ENCODE results near the gene CLIP2. TPM values are rescaled to one million over a fixed set of nuclear protein-coding genes. Genes with fewer than 3 reads are reported as not detected.

CLIP2 gene
- total RNA-seq, 1 experiment from 2014 or later, result 21.6 TPM

DNA sequence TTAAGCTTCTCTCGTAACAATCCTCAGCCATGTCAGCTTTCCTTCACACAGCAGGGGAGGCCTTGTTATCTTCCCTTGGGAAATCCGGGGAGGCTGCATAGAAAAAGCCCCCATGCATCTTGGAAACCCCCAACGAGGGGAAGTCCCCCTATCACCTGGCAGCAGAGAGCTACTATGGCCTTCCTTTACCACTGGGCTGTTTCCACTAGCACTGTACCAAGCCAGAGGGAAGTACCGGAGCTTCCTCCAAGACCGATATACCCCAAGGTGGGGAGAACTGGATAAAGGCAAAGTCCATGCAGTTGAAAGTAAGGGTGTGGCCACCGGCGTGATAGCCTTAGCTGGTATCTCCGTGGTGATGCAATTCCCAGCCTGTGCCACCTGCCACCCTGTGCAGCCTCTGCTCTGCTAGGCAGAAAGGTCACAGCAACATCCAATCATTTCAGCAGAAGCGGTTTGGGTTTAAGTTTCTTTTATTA is 4.4 kb upstream of the CLIP2 start:
- Histone ChIP-seq H2BK120ac (ENCODE audit: low read depth, low read length, poor library complexity, severe bottlenecking) (no peak overlapping the region), H2BK5ac (ENCODE audit: insufficient read length, low read length) (no peak overlapping the region), H3K79me2 (ENCODE audit: insufficient read depth, low read length) (no peaks in the 10 kb centered on the region; the same call in 1 of the 2 replicates), H4K5ac (ENCODE audit: insufficient read length, low read depth, low read length) (no peak overlapping the region), H2BK12ac (ENCODE audit: insufficient read length, low read depth, low read length) (no peak overlapping the region), H2AFZ (ENCODE audit: low read length) (no peak overlapping the region), H3K4me1 (ENCODE audit: insufficient read depth, low read length) (no peaks in the 10 kb centered on the region; the same call in 1 of the 2 replicates), H3K9ac (ENCODE audit: extremely low read depth, insufficient read length, low read length) (no peak overlapping the region), H3K79me1 (ENCODE audit: insufficient read depth, low read depth, low read length, poor library complexity, severe bottlenecking) (no peaks in the 10 kb centered on the region), H3K18ac (ENCODE audit: insufficient read length, low read depth, low read length) (no peak overlapping the region), H3K4ac (ENCODE audit: low read depth, low read length) (no peak overlapping the region), H2BK20ac (ENCODE audit: low read depth, low read length, poor library complexity, severe bottlenecking) (no peak overlapping the region), H4K91ac (ENCODE audit: insufficient read length, low read depth, low read length) (no peak overlapping the region), H3T11ph (ENCODE audit: low read length) (no peak overlapping the region), H3K56ac (ENCODE audit: insufficient read length, low read depth, low read length) (no peak overlapping the region), H3K27me3 (ENCODE audit: insufficient read depth, low read length) (no peaks in the 10 kb centered on the region), H2AK5ac (ENCODE audit: insufficient read length, low read length) (no peak overlapping the region), H4K8ac (replicated peaks; ENCODE audit: insufficient read length, low read depth, low read length) (no peak overlapping the region), H3K14ac (ENCODE audit: insufficient read depth, low read length) (no peak overlapping the region), H3K23me2 (ENCODE audit: insufficient read length, low read depth, low read length, poor library complexity, severe bottlenecking) (peaks cover 4% of the 10 kb centered on the region), H2BK15ac (ENCODE audit: low read depth, low read length) (no peak overlapping the region), H3K27ac (ENCODE audit: insufficient read length, low read depth, low read length) (no peak overlapping the region), H3K9me3 (ENCODE audit: control insufficient read depth, low read depth, low read length) (no peaks in the 10 kb centered on the region), H3K23ac (ENCODE audit: insufficient read length, low read depth, low read length) (no peak overlapping the region), H4K20me1 (ENCODE audit: control insufficient read depth, insufficient read depth, insufficient read length) (no peaks in the 10 kb centered on the region), H3K4me2 (ENCODE audit: insufficient read depth, insufficient read length, low read length) (no peak overlapping the region)
- Mint-ChIP-seq H3K27ac (peak overlapping the region in 2 of 3 experiments; percentile 27 to 51; a peak in 1 of 7 replicates), H3K36me3 (ENCODE audit: insufficient read depth in 1 of 3, low read depth in 3 of 3) (no peaks in the 10 kb centered on the region; a peak in 1 of 7 replicates), H3K4me3 (peak overlapping the region in 1 of 2 experiments; percentile 23; a peak in 1 of 5 replicates), H3K9me3 (no peaks in the 10 kb centered on the region; a peak in 1 of 5 replicates), H3K27me3 (ENCODE audit: low read depth) (peaks cover 37% of the 10 kb centered on the region), H3K4me1 (peaks cover 29 to 42% of the 10 kb centered on the region in 2 experiments)
- no peak for TF ChIP-seq CTCF (conservative IDR thresholded peaks at IDR 0.05)
- DNase-seq, result no peak
- WGBS (ENCODE audit: extremely low coverage, insufficient read length, low lambda C conversion rate), result no CpG with 5 or more reads among the region's 9 CpGs

Data from H9 (cell line).